HCT116 (cell line): Measurements from ENCODE around the gene TRPM3. TPM values are rescaled to one million over a fixed set of nuclear protein-coding genes. Genes with fewer than 3 reads are reported as not detected.

ENCODE experiments used
- ATAC-seq: fragments of 200-7000 bp; cut with Tn5 transposase; 2 replicates; pipeline ENCODE4 v1.9.1; 2020; ENCODE audit warnings: mild to moderate bottlenecking, moderate library complexity
- BruUV-seq: library from RNA; stranded (reverse); fragments of 400-500 nt; replicated peaks from 2 replicates; lab custom pipeline; 2021; lab: Mats Ljungman, UMichigan
- CTCF ChIA-PET: fragments of 300-600 bp; sonication (Branson Sonifier 250); formaldehyde crosslinking; loops from one replicate; lab custom pipeline; 2021; ENCODE audit warnings: antibody characterized with exemption; lab: Charles Lee
- POLR2A ChIA-PET: fragments of 300-600, 350-600 bp; sonication (Branson Sonifier 250); formaldehyde crosslinking; loops from one replicate; lab custom pipeline; 2021; ENCODE audit warnings: antibody characterized with exemption; lab: Charles Lee
- RAD21 ChIA-PET, 2 experiments: fragments of 300-600 bp; sonication (Branson Sonifier 250); formaldehyde crosslinking; loops; one replicate each; lab custom pipeline; 2023; ENCODE audit warnings: low total read pairs in 2 of 2; ENCODE audit not compliant: uncharacterized antibody in 2 of 2, unreplicated experiment in 2 of 2, low non-redundant PET in 1 of 2; lab: Charles Lee
- DNase-seq: peaks from one replicate; pipeline ENCODE4 v3.0.0-alpha.2; 2010; ENCODE audit warnings: low read depth, low spot score
- H2AFZ ChIP-seq: fragments of 200-600 bp; shearing (Covaris generic), sonication (generic); 2 replicates; pipeline ENCODE4 v1.6.1; 2017; ENCODE audit warnings: low read depth, mixed run types, mixed read lengths, antibody characterized with exemption, low read length; ENCODE audit not compliant: poor library complexity, severe bottlenecking
- H3K27ac ChIP-seq: 2 replicates; pipeline ENCODE4 v1.5.1; 2012; ENCODE audit warnings: low read depth, low read length
- H3K27me3 ChIP-seq: fragments of 200-600 bp; sonication (generic); 2 replicates; pipeline ENCODE4 v1.6.1; 2016; ENCODE audit warnings: mixed run types, low read length, mixed read lengths; ENCODE audit not compliant: insufficient read depth
- H3K36me3 ChIP-seq, 2 experiments: fragments of 200-500 bp in 1 of 2; fragments of 200-600 bp in 1 of 2; sonication (Bioruptor generic) in 1 of 2; sonication (generic) in 1 of 2; 2 replicates each; pipeline versions ENCODE4 v1.5.1 to v1.6.1; 2014 to 2016; ENCODE audit warnings: low read length in 2 of 2, inconsistent platforms in 1 of 2, mixed read lengths in 1 of 2, mixed run types in 1 of 2; ENCODE audit not compliant: insufficient read depth in 2 of 2, control insufficient read depth in 1 of 2
- H3K4me1 ChIP-seq, 2 experiments: fragments of 200-600 bp in 1 of 2; sonication (generic) in 1 of 2; 2 replicates each; pipeline versions ENCODE4 v1.5.1 to v1.6.1; 2012 to 2017; ENCODE audit warnings: low read length in 2 of 2, inconsistent platforms in 1 of 2, mild to moderate bottlenecking in 1 of 2, mixed read lengths in 1 of 2, mixed run types in 1 of 2, moderate library complexity in 1 of 2; ENCODE audit not compliant: insufficient read depth in 2 of 2, control insufficient read depth in 1 of 2
- H3K4me2 ChIP-seq: fragments of 200-600 bp; sonication (generic); 2 replicates; pipeline ENCODE4 v1.6.1; 2017; ENCODE audit warnings: mixed run types, low read length, mixed read lengths
- H3K4me3 ChIP-seq, 2 experiments: fragments of 200-600 bp in 1 of 2; sonication (generic) in 1 of 2; replicated peaks in 1 of 2; 2 replicates each; pipeline ENCODE4 v1.5.1; 2011 to 2016; ENCODE audit warnings: low read length in 2 of 2, control low read depth in 1 of 2, low read depth in 1 of 2, mild to moderate bottlenecking in 1 of 2, mixed read lengths in 1 of 2, mixed run types in 1 of 2
- H3K79me2 ChIP-seq: fragments of 200-600 bp; sonication (generic); 2 replicates; pipeline ENCODE4 v1.6.1; 2017; ENCODE audit warnings: mild to moderate bottlenecking, mixed run types, low read length, moderate library complexity, mixed read lengths; ENCODE audit not compliant: insufficient read depth
- H3K9ac ChIP-seq: fragments of 200-600 bp; sonication (generic); 2 replicates; pipeline ENCODE4 v1.6.1; 2016; ENCODE audit warnings: low read length, mixed read lengths
- H3K9me2 ChIP-seq: fragments of 200-600 bp; sonication (generic), shearing (Covaris generic); 2 replicates; pipeline ENCODE4 v1.6.1; 2017; ENCODE audit warnings: mixed run types, mild to moderate bottlenecking, moderate library complexity; ENCODE audit not compliant: insufficient read depth
- H3K9me3 ChIP-seq, 2 experiments: fragments of 200-500 bp in 1 of 2; fragments of 200-600 bp in 1 of 2; sonication (Bioruptor generic) in 1 of 2; sonication (generic) in 1 of 2; 2 replicates each; pipeline ENCODE4 v1.6.1; 2014 to 2017; ENCODE audit warnings: low read length in 2 of 2, mixed read lengths in 2 of 2, inconsistent platforms in 1 of 2, low read depth in 1 of 2, mild to moderate bottlenecking in 1 of 2, mixed run types in 1 of 2, moderate library complexity in 1 of 2; ENCODE audit not compliant: control insufficient read depth in 1 of 2, insufficient read depth in 1 of 2
- H4K20me1 ChIP-seq: fragments of 200-600 bp; sonication (generic), shearing (Covaris generic); 2 replicates; pipeline ENCODE4 v1.6.1; 2017; ENCODE audit warnings: mixed run types, mild to moderate bottlenecking, moderate library complexity; ENCODE audit not compliant: insufficient read depth
- CEBPB ChIP-seq: IDR thresholded peaks from 2 replicates; pipeline ENCODE4 v1.6.1; 2012; ENCODE audit warnings: low read depth
- EGR1 ChIP-seq: IDR thresholded peaks from 2 replicates; pipeline ENCODE4 v1.6.1; 2012; ENCODE audit warnings: low read depth
- ELF1 ChIP-seq: IDR thresholded peaks from 2 replicates; pipeline ENCODE4 v1.6.1; 2012; ENCODE audit warnings: low read depth, borderline replicate concordance
- EZH2 ChIP-seq: fragments of 200-600 bp; sonication (generic); IDR thresholded peaks from 2 replicates; pipeline ENCODE4 v1.6.1; 2017; ENCODE audit warnings: antibody characterized with exemption, mixed run types
- FOSL1 ChIP-seq: IDR thresholded peaks from 2 replicates; pipeline ENCODE4 v1.6.1; 2012; ENCODE audit warnings: low read depth
- JUND ChIP-seq: IDR thresholded peaks from 2 replicates; pipeline ENCODE4 v1.6.1; 2012
- POLR2A ChIP-seq: IDR thresholded peaks from 2 replicates; pipeline ENCODE4 v1.7.0; 2011; ENCODE audit warnings: borderline replicate concordance; ENCODE audit not compliant: insufficient read depth, insufficient read length; ENCODE audit errors: extremely low read depth
- POLR2AphosphoS5 ChIP-seq: IDR thresholded peaks from 2 replicates; pipeline ENCODE4 v1.6.1; 2011; ENCODE audit warnings: mild to moderate bottlenecking, low read depth, low read length, moderate library complexity
- RAD21 ChIP-seq: IDR thresholded peaks from 2 replicates; pipeline ENCODE4 v1.6.1; 2012; ENCODE audit warnings: low read depth, mild to moderate bottlenecking
- SIN3A ChIP-seq: IDR thresholded peaks from 2 replicates; pipeline ENCODE4 v1.6.1; 2012; ENCODE audit warnings: low read depth
- SP1 ChIP-seq: IDR thresholded peaks from 2 replicates; pipeline ENCODE4 v1.6.1; 2012; ENCODE audit warnings: low read depth
- SRF ChIP-seq: IDR thresholded peaks from 2 replicates; pipeline ENCODE4 v1.6.1; 2012; ENCODE audit warnings: low read depth
- TCF7L2 ChIP-seq: IDR thresholded peaks from 2 replicates; pipeline ENCODE4 v1.7.0; 2011; ENCODE audit warnings: borderline replicate concordance, inconsistent platforms; ENCODE audit not compliant: insufficient read depth, insufficient read length; ENCODE audit errors: extremely low read depth
- YY1 ChIP-seq: IDR thresholded peaks from 2 replicates; pipeline ENCODE4 v1.6.1; 2011; ENCODE audit warnings: low read length, low read depth, moderate library complexity, mild to moderate bottlenecking; ENCODE audit not compliant: insufficient replicate concordance; ENCODE audit errors: extremely low read depth
- ZFX ChIP-seq: fragments of 450-650 bp; IDR thresholded peaks from 2 replicates; pipeline ENCODE4 v1.6.1; 2017
- ZNF274 ChIP-seq: fragments of 200-500 bp; sonication (Bioruptor generic); IDR thresholded peaks from 2 replicates; pipeline ENCODE4 v1.6.1; 2014; ENCODE audit warnings: mild to moderate bottlenecking, low read depth, low read length, inconsistent platforms
- intact Hi-C: fragments of 100-400 bp; cut with micrococcal nuclease; formaldehyde crosslinking; loops from 2 replicates; pipeline ENCODE4 v1.10.0; 2022
- total RNA-seq: library from RNA; stranded (reverse); gene quantifications from one replicate; pipeline ENCODE4 v1.2.1, GENCODE V29; 2021; ENCODE audit not compliant: unreplicated experiment
- TF ChIP-seq, protein P1 (sequence below): IDR thresholded peaks from 2 replicates; pipeline ENCODE4 v1.6.1; 2012; ENCODE audit warnings: low read depth
- TF ChIP-seq, protein P2 (sequence below): IDR thresholded peaks from 2 replicates; pipeline ENCODE4 v1.6.1; 2011; ENCODE audit warnings: mild to moderate bottlenecking, low read length, moderate library complexity; ENCODE audit not compliant: insufficient replicate concordance; ENCODE audit errors: extremely low read depth
- TF ChIP-seq, protein P3 (sequence below): IDR thresholded peaks from 2 replicates; pipeline ENCODE4 v1.6.1; 2012
- TF ChIP-seq, protein P4 (sequence below): IDR thresholded peaks from 2 replicates; pipeline ENCODE4 v1.6.1; 2012

Gene TRPM3
- total RNA-seq, 1 experiment from 2014 or later: not detected

DNA sequence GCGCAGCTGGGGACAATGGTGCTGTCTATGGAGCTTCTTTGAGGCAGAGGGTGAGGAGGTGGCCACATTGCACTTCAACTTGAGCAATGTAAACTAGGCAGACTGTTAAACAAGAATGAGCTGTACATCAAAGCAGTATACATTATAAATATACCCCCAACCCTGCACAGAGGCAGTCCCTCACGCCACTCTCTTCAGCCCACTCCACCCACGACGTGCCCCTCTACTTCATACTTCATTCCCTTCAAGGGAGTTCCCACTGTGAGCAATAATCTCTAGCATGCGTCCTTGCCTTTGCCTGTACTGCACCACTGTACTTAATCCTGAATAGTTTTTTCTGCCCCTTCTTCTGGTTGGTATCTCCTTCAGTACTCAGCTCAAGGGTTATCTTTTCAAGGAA lies 14.4 kb downstream of the TRPM3 start:
- Histone ChIP-seq H2AFZ (no peak overlapping the region), H3K9me2 (no peaks in the 10 kb centered on the region), H3K9ac (no peak overlapping the region), H4K20me1 (no peaks in the 10 kb centered on the region), H3K4me1 (no peaks in the 10 kb centered on the region), H3K4me3 (no peak overlapping the region), H3K4me2 (no peak overlapping the region), H3K36me3 (no peaks in the 10 kb centered on the region), H3K79me2 (no peaks in the 10 kb centered on the region), H3K27me3 (peaks cover 10% of the 10 kb centered on the region), H3K9me3 (no peaks in the 10 kb centered on the region), H3K27ac (no peak overlapping the region)
- ChIA-PET RAD21 (no interaction called here), CTCF (no interaction called here), POLR2A (no interaction called here)
- ATAC-seq: no peak
- no peak for TF ChIP-seq POLR2AphosphoS5
- TF ChIP-seq RAD21: no peak
- TF ChIP-seq EZH2: no peak
- TF ChIP-seq, protein P1, sequence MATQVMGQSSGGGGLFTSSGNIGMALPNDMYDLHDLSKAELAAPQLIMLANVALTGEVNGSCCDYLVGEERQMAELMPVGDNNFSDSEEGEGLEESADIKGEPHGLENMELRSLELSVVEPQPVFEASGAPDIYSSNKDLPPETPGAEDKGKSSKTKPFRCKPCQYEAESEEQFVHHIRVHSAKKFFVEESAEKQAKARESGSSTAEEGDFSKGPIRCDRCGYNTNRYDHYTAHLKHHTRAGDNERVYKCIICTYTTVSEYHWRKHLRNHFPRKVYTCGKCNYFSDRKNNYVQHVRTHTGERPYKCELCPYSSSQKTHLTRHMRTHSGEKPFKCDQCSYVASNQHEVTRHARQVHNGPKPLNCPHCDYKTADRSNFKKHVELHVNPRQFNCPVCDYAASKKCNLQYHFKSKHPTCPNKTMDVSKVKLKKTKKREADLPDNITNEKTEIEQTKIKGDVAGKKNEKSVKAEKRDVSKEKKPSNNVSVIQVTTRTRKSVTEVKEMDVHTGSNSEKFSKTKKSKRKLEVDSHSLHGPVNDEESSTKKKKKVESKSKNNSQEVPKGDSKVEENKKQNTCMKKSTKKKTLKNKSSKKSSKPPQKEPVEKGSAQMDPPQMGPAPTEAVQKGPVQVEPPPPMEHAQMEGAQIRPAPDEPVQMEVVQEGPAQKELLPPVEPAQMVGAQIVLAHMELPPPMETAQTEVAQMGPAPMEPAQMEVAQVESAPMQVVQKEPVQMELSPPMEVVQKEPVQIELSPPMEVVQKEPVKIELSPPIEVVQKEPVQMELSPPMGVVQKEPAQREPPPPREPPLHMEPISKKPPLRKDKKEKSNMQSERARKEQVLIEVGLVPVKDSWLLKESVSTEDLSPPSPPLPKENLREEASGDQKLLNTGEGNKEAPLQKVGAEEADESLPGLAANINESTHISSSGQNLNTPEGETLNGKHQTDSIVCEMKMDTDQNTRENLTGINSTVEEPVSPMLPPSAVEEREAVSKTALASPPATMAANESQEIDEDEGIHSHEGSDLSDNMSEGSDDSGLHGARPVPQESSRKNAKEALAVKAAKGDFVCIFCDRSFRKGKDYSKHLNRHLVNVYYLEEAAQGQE: no peak
- TF ChIP-seq ELF1: no peak
- no peak for TF ChIP-seq YY1
- TF ChIP-seq SIN3A: no peak
- no peak for TF ChIP-seq POLR2A
- no peak for TF ChIP-seq FOSL1
- TF ChIP-seq SP1: no peak
- no peak for TF ChIP-seq ZFX
- no peak for TF ChIP-seq TCF7L2
- TF ChIP-seq, protein P2, sequence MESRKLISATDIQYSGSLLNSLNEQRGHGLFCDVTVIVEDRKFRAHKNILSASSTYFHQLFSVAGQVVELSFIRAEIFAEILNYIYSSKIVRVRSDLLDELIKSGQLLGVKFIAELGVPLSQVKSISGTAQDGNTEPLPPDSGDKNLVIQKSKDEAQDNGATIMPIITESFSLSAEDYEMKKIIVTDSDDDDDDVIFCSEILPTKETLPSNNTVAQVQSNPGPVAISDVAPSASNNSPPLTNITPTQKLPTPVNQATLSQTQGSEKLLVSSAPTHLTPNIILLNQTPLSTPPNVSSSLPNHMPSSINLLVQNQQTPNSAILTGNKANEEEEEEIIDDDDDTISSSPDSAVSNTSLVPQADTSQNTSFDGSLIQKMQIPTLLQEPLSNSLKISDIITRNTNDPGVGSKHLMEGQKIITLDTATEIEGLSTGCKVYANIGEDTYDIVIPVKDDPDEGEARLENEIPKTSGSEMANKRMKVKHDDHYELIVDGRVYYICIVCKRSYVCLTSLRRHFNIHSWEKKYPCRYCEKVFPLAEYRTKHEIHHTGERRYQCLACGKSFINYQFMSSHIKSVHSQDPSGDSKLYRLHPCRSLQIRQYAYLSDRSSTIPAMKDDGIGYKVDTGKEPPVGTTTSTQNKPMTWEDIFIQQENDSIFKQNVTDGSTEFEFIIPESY: no peak
- no peak for TF ChIP-seq CEBPB
- TF ChIP-seq ZNF274: no peak
- TF ChIP-seq SRF: no peak
- TF ChIP-seq, protein P3, sequence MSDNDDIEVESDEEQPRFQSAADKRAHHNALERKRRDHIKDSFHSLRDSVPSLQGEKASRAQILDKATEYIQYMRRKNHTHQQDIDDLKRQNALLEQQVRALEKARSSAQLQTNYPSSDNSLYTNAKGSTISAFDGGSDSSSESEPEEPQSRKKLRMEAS: no peak
- TF ChIP-seq JUND: no peak
- TF ChIP-seq, protein P4, sequence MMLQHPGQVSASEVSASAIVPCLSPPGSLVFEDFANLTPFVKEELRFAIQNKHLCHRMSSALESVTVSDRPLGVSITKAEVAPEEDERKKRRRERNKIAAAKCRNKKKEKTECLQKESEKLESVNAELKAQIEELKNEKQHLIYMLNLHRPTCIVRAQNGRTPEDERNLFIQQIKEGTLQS: no peak
- no peak for TF ChIP-seq EGR1
- BruUV-seq: no TSS peak
- no peak for DNase-seq
- intact Hi-C loops: no loop called here
